Measurements from ENCODE around the gene ULK4. TPM values are rescaled to one million over a fixed set of nuclear protein-coding genes. Genes with fewer than 3 reads are reported as not detected.
A peak's percentile ranks its signal among the peaks of the same experiment; 100 is the strongest.

ULK4 gene
- total RNA-seq, 2 experiments from 2014 or later: 6.8 to 6.9 TPM

- DNase-seq (no peak), ATAC-seq (no peak)
- Mint-ChIP-seq H3K9me3 (no peaks in the 10 kb centered on the region), H3K27ac (no peak overlapping the region), H3K4me1 (ENCODE audit: low read depth) (no peaks in the 10 kb centered on the region), H3K36me3 (ENCODE audit: low read depth) (no peaks in the 10 kb centered on the region), H3K27me3 (no peaks in the 10 kb centered on the region), H3K4me3 (no peak overlapping the region)
- CTCF ChIA-PET: no interaction called here
- TF ChIP-seq, protein P1, sequence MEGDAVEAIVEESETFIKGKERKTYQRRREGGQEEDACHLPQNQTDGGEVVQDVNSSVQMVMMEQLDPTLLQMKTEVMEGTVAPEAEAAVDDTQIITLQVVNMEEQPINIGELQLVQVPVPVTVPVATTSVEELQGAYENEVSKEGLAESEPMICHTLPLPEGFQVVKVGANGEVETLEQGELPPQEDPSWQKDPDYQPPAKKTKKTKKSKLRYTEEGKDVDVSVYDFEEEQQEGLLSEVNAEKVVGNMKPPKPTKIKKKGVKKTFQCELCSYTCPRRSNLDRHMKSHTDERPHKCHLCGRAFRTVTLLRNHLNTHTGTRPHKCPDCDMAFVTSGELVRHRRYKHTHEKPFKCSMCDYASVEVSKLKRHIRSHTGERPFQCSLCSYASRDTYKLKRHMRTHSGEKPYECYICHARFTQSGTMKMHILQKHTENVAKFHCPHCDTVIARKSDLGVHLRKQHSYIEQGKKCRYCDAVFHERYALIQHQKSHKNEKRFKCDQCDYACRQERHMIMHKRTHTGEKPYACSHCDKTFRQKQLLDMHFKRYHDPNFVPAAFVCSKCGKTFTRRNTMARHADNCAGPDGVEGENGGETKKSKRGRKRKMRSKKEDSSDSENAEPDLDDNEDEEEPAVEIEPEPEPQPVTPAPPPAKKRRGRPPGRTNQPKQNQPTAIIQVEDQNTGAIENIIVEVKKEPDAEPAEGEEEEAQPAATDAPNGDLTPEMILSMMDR (IDR thresholded peaks at IDR 0.05): no peak
- intact Hi-C loops (cut with micrococcal nuclease): no loop called here
- POLR2A ChIA-PET: no interaction called here
Measured at GRCh38 chr3:41627477-41628087, 334.3 kb downstream of the ULK4 start.

DNA sequence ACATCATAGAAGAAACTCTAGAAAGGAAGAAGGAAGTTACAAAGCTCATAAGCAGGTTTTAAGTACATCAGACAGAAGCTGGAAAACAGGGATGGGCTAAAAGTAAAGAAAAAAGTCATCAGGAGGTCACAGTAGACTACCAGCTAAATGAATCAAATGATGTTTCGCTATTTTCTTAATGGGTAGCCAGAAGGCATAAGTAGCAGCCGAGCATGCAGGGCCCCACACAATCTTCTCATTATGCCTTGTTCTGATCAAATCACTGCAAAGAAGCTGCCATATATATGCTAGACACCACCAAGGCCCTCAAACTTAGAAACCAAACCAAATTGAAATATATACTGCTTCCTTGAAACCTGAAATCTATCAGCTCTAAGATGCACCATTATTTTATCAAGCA, 349.1 kb downstream of the ULK4 start:
- no peak for ATAC-seq
- Mint-ChIP-seq H3K4me3 (no peak overlapping the region), H3K27me3 (no peaks in the 10 kb centered on the region), H3K27ac (no peak overlapping the region), H3K36me3 (ENCODE audit: low read depth) (no peaks in the 10 kb centered on the region), H3K4me1 (ENCODE audit: low read depth) (peaks cover 10% of the 10 kb centered on the region), H3K9me3 (no peaks in the 10 kb centered on the region)
- ChIA-PET POLR2A (no interaction called here), CTCF (no interaction called here)
- intact Hi-C loops (cut with micrococcal nuclease): no loop called here
- TF ChIP-seq, protein P1 (IDR thresholded peaks at IDR 0.05): no peak
- DNase-seq: no peak

DNA sequence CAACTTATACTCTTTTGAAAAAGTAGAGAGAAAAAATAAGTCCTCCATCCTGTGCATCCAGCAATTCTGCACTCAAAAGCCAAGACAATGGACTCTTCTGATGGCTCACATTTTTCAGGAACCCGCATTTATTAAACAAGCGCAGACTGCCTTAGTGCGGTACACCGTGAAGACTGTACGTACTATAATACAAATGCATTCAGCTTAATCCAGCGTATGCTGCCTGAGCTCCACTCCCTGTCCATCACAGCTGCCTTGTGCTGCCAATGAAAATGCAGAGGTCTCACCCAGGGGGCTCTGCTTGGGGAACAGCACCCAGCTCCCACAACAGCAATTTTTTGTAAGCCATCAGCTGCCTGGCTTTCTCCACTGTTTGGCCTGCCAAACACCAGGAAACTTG, 350.9 kb downstream of the ULK4 start:
- CTCF ChIA-PET: no interaction called here
- DNase-seq (no peak), ATAC-seq (no peak)
- Mint-ChIP-seq H3K27me3 (no peaks in the 10 kb centered on the region), H3K36me3 (ENCODE audit: low read depth) (no peaks in the 10 kb centered on the region), H3K4me3 (no peak overlapping the region), H3K27ac (no peak overlapping the region), H3K4me1 (ENCODE audit: low read depth) (peaks cover 10% of the 10 kb centered on the region), H3K9me3 (no peaks in the 10 kb centered on the region)
- POLR2A ChIA-PET: no interaction called here
- TF ChIP-seq, protein P1 (IDR thresholded peaks at IDR 0.05): no peak
- intact Hi-C loops (cut with micrococcal nuclease): no loop called here

DNA sequence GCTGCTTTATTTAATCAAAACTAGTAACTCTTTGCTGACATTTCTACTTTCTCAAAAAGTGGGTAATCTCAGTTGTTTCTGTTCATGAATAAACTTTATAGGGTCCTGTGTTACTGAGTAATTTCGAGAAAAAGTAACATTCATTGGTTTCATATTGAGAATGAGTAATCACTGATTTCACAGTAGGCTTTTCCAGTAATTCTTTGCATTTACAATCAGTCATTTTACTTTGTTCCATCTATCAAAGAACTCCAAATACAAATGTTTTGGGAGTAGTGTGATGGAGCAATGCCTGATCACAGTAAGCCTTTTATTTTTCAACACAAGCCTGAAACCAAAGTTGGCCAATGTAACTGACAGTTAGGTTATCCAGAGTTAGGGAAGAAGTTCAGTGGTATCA, 353.6 kb downstream of the ULK4 start:
- intact Hi-C loops (cut with micrococcal nuclease): no loop called here
- CTCF ChIA-PET: no interaction called here
- no peaks in the 10 kb centered on the region for H3K9me3 Mint-ChIP-seq
- no peak overlapping the region for H3K27ac Mint-ChIP-seq
- TF ChIP-seq, protein P1 (IDR thresholded peaks at IDR 0.05): no peak
- H3K4me1 Mint-ChIP-seq (ENCODE audit: low read depth): peaks cover 10% of the 10 kb centered on the region
- POLR2A ChIA-PET: interaction anchor here (0.6 kb wide), 1 partner anchor 102 kb away, joined by 3 read pairs; no protein-coding TSS in a partner anchor
- no peak overlapping the region for H3K4me3 Mint-ChIP-seq
- DNase-seq (no peak), ATAC-seq (peak; percentile 49)
- H3K36me3 Mint-ChIP-seq (ENCODE audit: low read depth): no peaks in the 10 kb centered on the region
- no peaks in the 10 kb centered on the region for H3K27me3 Mint-ChIP-seq

GRCh38 chr3:41603807-41604206, 358.1 kb downstream of the ULK4 start:
- CTCF ChIA-PET: no interaction called here
- no peaks in the 10 kb centered on the region for H3K36me3 Mint-ChIP-seq (ENCODE audit: low read depth)
- H3K4me1 Mint-ChIP-seq (ENCODE audit: low read depth): peaks cover 12% of the 10 kb centered on the region
- H3K27me3 Mint-ChIP-seq: no peaks in the 10 kb centered on the region
- ATAC-seq (no peak), DNase-seq (no peak)
- intact Hi-C loops (cut with micrococcal nuclease): no loop called here
- TF ChIP-seq, protein P1 (IDR thresholded peaks at IDR 0.05): no peak
- POLR2A ChIA-PET: no interaction called here
- H3K9me3 Mint-ChIP-seq: no peaks in the 10 kb centered on the region
- no peak overlapping the region for H3K4me3 Mint-ChIP-seq
- H3K27ac Mint-ChIP-seq: no peak overlapping the region

Measured in activated CD8-positive, alpha-beta T cell treated with anti-CD3 and anti-CD28 coated beads for 36 hours (primary cell).